Endodermal cell (in vitro differentiated cells): ENCODE measurements around the gene UCK1. TPM values are rescaled to one million over a fixed set of nuclear protein-coding genes. Genes with fewer than 3 reads are reported as not detected.
A peak's percentile ranks its signal among the peaks of the same experiment; 100 is the strongest.

Experiments used
- DNase-seq: peaks from one replicate; pipeline ENCODE4 v3.0.0-alpha.2; 2017
- H3K27ac ChIP-seq: 2 replicates; pipeline ENCODE4 v1.5.1; 2013; ENCODE audit warnings: mild to moderate bottlenecking, low read depth, low read length, moderate library complexity
- H3K27me3 ChIP-seq: 2 replicates; pipeline ENCODE4 v1.6.1; 2013; ENCODE audit warnings: mild to moderate bottlenecking, low read length, moderate library complexity; ENCODE audit not compliant: insufficient read depth, control insufficient read depth, poor library complexity, severe bottlenecking
- H3K36me3 ChIP-seq: 2 replicates; pipeline ENCODE4 v1.7.0; 2013; ENCODE audit warnings: mild to moderate bottlenecking, low read length, moderate library complexity; ENCODE audit not compliant: control insufficient read depth, insufficient read depth
- H3K4me1 ChIP-seq: one replicate; pipeline ENCODE4 v1.7.0; 2013; ENCODE audit warnings: low read length; ENCODE audit not compliant: control insufficient read depth, insufficient read depth
- H3K4me3 ChIP-seq: 2 replicates; pipeline ENCODE4 v1.5.1; 2013; ENCODE audit warnings: mild to moderate bottlenecking, low read length, moderate library complexity
- H3K9ac ChIP-seq: 2 replicates; pipeline ENCODE4 v1.6.1; 2013; ENCODE audit warnings: mild to moderate bottlenecking, low read length, moderate library complexity; ENCODE audit not compliant: poor library complexity, severe bottlenecking; ENCODE audit errors: extremely low read depth
- H3K9me3 ChIP-seq: 2 replicates; pipeline ENCODE4 v1.6.1; 2013; ENCODE audit warnings: mild to moderate bottlenecking, low read length, moderate library complexity; ENCODE audit not compliant: control insufficient read depth
- H3K27ac Mint-ChIP-seq: 2 replicates; pipeline ENCODE4 v1.8.0; 2020; ENCODE audit warnings: mixed read lengths
- H3K27me3 Mint-ChIP-seq: 2 replicates; pipeline ENCODE4 v1.8.0; 2021; ENCODE audit warnings: mild to moderate bottlenecking, mixed read lengths; ENCODE audit not compliant: insufficient read depth
- H3K36me3 Mint-ChIP-seq: 2 replicates; pipeline ENCODE4 v1.8.0; 2020; ENCODE audit warnings: low read depth, mixed read lengths
- H3K4me1 Mint-ChIP-seq: 2 replicates; pipeline ENCODE4 v1.8.0; 2020; ENCODE audit warnings: mixed read lengths
- H3K4me3 Mint-ChIP-seq: 2 replicates; pipeline ENCODE4 v1.8.0; 2020; ENCODE audit warnings: mild to moderate bottlenecking, moderate library complexity, mixed read lengths
- H3K9me3 Mint-ChIP-seq: 2 replicates; pipeline ENCODE4 v1.8.0; 2020; ENCODE audit warnings: mild to moderate bottlenecking, mixed read lengths
- WGBS, 2 experiments: methylation state at CpG; one replicate each; pipeline versions ENCODE4 v1.1.5 to v1.1.7; 2013; ENCODE audit warnings: missing lambda C conversion rate in 2 of 2, mixed read lengths in 1 of 2; ENCODE audit not compliant: insufficient coverage in 1 of 2, insufficient read length in 1 of 2; 5-methylcytosine and 5-hydroxymethylcytosine counted together
- total RNA-seq, 2 donors: library from RNA; stranded (reverse); fragmentation: NEBNext Ultra II Directional in 1 of 2; extraction: Animal tissue kit (Norgen Biotek cat#: 25700) in 1 of 2; gene quantifications; 2 replicates in 1 of 2; 3 replicates in 1 of 2; pipeline ENCODE4 v1.2.1, GENCODE V29; 2021
- TF ChIP-seq, protein P1 (sequence below): fragments of 200-600 bp; sonication (generic); conservative IDR thresholded peaks from 2 replicates; pipeline ENCODE4 v1.5.0; 2021; ENCODE audit warnings: antibody characterized with exemption, mild to moderate bottlenecking

Gene UCK1
- total RNA-seq, 2 donors from 2014 or later = 37.9 to 42.9 TPM

DNA sequence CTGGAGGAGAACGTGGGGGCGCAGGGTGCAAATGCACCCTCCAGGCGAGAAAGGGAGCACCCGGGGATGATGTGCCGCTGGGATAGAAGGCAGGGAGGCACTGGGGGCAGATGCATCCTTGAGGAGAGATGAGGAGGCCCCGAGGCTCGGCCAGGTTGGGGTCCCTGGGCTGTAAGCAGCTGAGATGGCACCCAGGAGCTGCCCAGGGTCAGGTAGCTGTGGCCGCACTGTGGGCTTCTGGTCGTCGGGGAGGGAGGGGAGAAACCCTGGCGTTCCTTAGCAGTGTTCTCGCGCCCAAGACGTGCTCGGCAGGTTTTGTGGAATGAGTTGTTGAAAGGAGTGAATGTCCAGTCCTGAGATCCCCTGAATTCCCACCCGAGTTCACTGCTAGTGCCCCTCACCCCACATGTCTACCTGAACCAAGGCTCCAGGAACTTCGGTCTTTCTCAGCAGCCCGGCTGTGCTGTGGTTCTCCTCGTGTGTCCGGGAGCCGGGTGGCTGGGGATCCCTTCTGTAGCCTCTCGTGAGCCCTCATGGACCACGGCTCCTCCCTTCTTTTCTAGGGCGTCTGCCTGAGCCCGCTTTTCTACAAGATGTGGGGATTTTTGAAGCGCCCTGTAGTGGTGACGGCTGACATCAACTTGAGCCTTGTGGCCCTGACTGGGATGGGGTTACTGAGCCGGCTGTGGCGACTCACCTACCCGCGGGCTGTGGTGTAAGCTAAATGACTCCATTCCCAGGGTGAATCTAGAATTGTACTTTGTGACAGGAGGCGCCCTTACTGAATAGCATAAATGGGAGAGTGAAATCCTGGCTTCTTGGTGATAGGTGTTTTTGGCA is 27.2 kb downstream of the UCK1 start:
- H3K9me3 ChIP-seq = no peaks in the 10 kb centered on the region
- Mint-ChIP-seq H3K9me3 (no peaks in the 10 kb centered on the region), H3K36me3 (peaks cover 46% of the 10 kb centered on the region), H3K27ac (peak overlapping the region; percentile 50), H3K4me1 (peaks cover 15% of the 10 kb centered on the region), H3K4me3 (peak overlapping the region; percentile 87), H3K27me3 (peaks cover 2% of the 10 kb centered on the region)
- H3K27ac ChIP-seq = no peak overlapping the region
- H3K9ac ChIP-seq = peak overlapping the region; percentile 69
- peaks cover 46% of the 10 kb centered on the region for H3K36me3 ChIP-seq
- TF ChIP-seq, protein P1, sequence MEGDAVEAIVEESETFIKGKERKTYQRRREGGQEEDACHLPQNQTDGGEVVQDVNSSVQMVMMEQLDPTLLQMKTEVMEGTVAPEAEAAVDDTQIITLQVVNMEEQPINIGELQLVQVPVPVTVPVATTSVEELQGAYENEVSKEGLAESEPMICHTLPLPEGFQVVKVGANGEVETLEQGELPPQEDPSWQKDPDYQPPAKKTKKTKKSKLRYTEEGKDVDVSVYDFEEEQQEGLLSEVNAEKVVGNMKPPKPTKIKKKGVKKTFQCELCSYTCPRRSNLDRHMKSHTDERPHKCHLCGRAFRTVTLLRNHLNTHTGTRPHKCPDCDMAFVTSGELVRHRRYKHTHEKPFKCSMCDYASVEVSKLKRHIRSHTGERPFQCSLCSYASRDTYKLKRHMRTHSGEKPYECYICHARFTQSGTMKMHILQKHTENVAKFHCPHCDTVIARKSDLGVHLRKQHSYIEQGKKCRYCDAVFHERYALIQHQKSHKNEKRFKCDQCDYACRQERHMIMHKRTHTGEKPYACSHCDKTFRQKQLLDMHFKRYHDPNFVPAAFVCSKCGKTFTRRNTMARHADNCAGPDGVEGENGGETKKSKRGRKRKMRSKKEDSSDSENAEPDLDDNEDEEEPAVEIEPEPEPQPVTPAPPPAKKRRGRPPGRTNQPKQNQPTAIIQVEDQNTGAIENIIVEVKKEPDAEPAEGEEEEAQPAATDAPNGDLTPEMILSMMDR = no peak
- peak; percentile 70 for DNase-seq
- H3K27me3 ChIP-seq = peaks cover 5% of the 10 kb centered on the region
- peak overlapping the region; percentile 86 for H3K4me3 ChIP-seq
- peaks cover 10% of the 10 kb centered on the region for H3K4me1 ChIP-seq
- WGBS, 2 experiments = 60 to 80% methylated on average over 26 to 32 of the region's 32 CpGs

DNA sequence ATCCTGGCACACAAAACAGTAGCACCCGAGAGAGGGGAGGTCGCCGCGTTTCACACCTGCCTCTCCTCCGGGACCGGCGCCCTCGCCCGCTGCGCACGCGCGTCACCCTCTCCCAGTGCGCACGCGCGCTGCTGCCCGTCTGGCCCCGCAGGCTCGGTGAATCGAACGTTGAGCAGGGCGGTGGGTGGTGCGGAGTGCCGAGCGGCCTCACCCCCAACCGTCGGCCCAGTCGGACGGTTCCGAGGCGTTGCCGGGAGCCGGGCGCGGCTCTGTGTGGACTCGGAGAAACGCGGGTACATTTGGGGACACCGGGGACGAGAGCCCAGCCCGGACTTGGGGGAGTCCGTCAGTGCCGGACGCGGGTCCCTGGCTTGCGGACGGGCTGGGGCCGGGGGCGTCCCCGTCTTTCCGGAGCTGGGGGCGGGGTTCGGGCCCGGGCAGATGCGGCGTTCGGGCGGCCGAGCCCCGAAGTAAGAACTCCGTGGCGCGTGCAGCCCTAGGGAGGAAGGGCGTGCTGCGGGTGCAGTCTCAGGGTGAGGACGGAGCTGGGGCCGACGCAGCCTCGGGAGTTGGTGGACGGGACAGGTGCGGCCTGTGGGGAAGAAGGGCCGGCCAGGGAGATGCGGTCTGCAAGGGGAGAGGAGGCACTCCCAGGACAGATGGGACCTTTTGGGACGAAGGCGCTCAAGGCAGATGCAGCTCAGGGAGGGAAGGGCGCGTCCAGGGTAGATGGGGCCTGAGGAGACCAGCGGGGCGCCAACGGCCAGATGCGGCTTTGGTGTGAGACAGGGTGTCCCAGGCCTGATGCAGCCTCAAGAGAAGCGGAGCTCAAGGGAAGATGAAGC is 28.1 kb downstream of the UCK1 start, which contains the start of gene POMT1:
POMT1 (plus strand) TSS at position 138 of the 845 bp plus-strand sequence. CDS start 1,301 bp downstream, outside the sequence.
- no peaks in the 10 kb centered on the region for H3K27me3 ChIP-seq
- no peaks in the 10 kb centered on the region for H3K9me3 ChIP-seq
- Mint-ChIP-seq H3K4me3 (peak within 1 kb of the TSS; percentile 87), H3K9me3 (no peaks in the 10 kb centered on the region), H3K27ac (peak within 1 kb of the TSS; percentile 91), H3K27me3 (no peaks in the 10 kb centered on the region), H3K4me1 (peaks cover 15% of the 10 kb centered on the region), H3K36me3 (peaks cover 50% of the 10 kb centered on the region)
- peaks cover 10% of the 10 kb centered on the region for H3K4me1 ChIP-seq
- H3K9ac ChIP-seq = peak within 1 kb of the TSS; percentile 69
- DNase-seq = peak; percentile 96
- H3K4me3 ChIP-seq = peak within 1 kb of the TSS; percentile 86
- peak within 1 kb of the TSS; percentile 77 for H3K27ac ChIP-seq
- WGBS, 2 experiments = 1 to 3% methylated on average over 43 to 83 of the region's 83 CpGs
- H3K36me3 ChIP-seq = peaks cover 51% of the 10 kb centered on the region
- TF ChIP-seq, protein P1 = no peak

DNA sequence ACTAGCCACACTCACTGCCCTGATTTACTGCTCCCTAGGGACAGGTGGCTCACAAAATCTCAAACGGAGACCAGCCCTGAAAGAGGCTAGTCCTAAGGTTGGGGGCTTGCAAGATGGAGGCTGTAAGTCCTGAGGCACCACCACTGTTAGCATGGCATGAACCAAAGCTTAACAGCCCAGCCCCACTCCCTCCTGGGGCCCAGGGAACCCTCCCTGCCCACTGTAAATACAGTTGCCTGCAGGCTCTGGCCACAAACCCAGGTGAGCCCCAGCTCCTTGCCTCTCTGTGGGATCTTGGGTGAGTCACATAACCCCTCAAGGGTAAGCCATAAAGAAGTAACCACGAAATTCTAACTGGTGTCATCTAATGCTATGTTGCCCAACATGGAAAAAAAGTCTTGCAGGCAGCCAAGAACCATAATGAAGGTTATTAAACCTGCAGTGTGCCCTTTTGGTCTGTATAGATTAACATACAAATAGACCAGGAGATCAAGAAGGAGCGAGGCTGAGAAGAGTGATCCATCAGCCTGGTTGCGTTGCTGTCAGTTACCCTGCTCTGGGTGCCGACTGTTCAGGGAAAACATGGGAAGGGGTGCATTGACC is 30.0 kb downstream of the UCK1 start:
- Histone ChIP-seq H3K9me3 (no peaks in the 10 kb centered on the region), H3K4me3 (no peak overlapping the region), H3K27me3 (no peaks in the 10 kb centered on the region), H3K9ac (no peak overlapping the region), H3K36me3 (peaks cover 56% of the 10 kb centered on the region), H3K27ac (peak overlapping the region; percentile 73), H3K4me1 (peaks cover 10% of the 10 kb centered on the region)
- H3K4me3 Mint-ChIP-seq = peak overlapping the region; percentile 36
- H3K9me3 Mint-ChIP-seq = no peaks in the 10 kb centered on the region
- H3K36me3 Mint-ChIP-seq = peaks cover 50% of the 10 kb centered on the region
- 83 to 88% methylated on average over 3 to 5 of the region's 5 CpGs for WGBS, 2 experiments
- DNase-seq = no peak
- peaks cover 15% of the 10 kb centered on the region for H3K4me1 Mint-ChIP-seq
- TF ChIP-seq, protein P1 = no peak
- peak overlapping the region; percentile 56 for H3K27ac Mint-ChIP-seq
- no peaks in the 10 kb centered on the region for H3K27me3 Mint-ChIP-seq
